ENCODE results near the gene PNN. TPM values are rescaled to one million over a fixed set of nuclear protein-coding genes. Genes with fewer than 3 reads are reported as not detected.

PNN gene
- polyA plus RNA-seq, 1 donor from 2014 or later = 89.4 TPM

DNA sequence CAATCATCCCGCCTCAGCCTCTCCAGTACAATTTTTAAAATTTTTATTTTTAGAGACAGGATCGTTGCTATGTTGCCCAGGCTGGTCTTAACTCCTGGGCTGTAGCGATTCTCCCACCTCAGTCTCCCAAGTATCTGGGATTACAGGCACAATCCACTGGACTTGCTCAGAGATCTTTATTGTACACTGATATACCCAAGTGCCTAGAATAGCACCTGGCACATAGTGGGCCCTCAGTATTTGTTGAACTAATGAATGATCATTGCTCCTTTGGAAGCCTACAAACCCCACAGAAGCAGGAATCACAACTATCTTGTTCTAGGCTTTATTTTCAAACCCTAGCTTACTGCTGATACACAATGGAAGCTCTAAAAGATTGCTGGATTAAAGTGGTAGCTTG is 1.9 kb upstream of the PNN start:
- Histone ChIP-seq H3K4me2 (ENCODE audit: low read length) (no peak overlapping the region), H3K27ac (ENCODE audit: low read length) (no peak overlapping the region), H2AFZ (ENCODE audit: low read depth, low read length) (no peak overlapping the region), H3K79me2 (replicated peaks; ENCODE audit: insufficient read depth, low read length) (peaks cover 32% of the 10 kb centered on the region), H3K27me3 (ENCODE audit: insufficient read depth, low read depth, low read length) (no peaks in the 10 kb centered on the region), H3K9me2 (ENCODE audit: insufficient read depth, low read length) (no peaks in the 10 kb centered on the region), H3K9ac (ENCODE audit: low read length) (no peak overlapping the region), H3K9me3 (ENCODE audit: low read length) (no peaks in the 10 kb centered on the region), H3K36me3 (ENCODE audit: insufficient read depth, low read length) (no peaks in the 10 kb centered on the region), H3F3A (ENCODE audit: insufficient read depth, low read length, poor library complexity, severe bottlenecking) (peaks cover 3% of the 10 kb centered on the region), H3K4me3 (ENCODE audit: low read length) (no peak overlapping the region), H4K20me1 (ENCODE audit: insufficient read depth) (no peaks in the 10 kb centered on the region)
- TF ChIP-seq REST (IDR thresholded peaks at IDR 0.05; ENCODE audit: borderline replicate concordance) (no peak), CTCF (IDR thresholded peaks at IDR 0.05; ENCODE audit: poor library complexity, severe bottlenecking) (no peak), RAD21 (conservative IDR thresholded peaks at IDR 0.05) (no peak), EP300 (conservative IDR thresholded peaks at IDR 0.05; ENCODE audit: poor library complexity, severe bottlenecking) (no peak), SMC3 (conservative IDR thresholded peaks at IDR 0.05; ENCODE audit: poor library complexity) (no peak), TAF1 (IDR thresholded peaks at IDR 0.05; ENCODE audit: low read depth) (no peak), MXI1 (conservative IDR thresholded peaks at IDR 0.05; ENCODE audit: poor library complexity, severe bottlenecking) (no peak), EZH2 (IDR thresholded peaks at IDR 0.05; ENCODE audit: borderline replicate concordance, insufficient read depth, low read length, poor library complexity, severe bottlenecking) (no peak), POLR2AphosphoS5 (IDR thresholded peaks at IDR 0.05) (no peak)

DNA sequence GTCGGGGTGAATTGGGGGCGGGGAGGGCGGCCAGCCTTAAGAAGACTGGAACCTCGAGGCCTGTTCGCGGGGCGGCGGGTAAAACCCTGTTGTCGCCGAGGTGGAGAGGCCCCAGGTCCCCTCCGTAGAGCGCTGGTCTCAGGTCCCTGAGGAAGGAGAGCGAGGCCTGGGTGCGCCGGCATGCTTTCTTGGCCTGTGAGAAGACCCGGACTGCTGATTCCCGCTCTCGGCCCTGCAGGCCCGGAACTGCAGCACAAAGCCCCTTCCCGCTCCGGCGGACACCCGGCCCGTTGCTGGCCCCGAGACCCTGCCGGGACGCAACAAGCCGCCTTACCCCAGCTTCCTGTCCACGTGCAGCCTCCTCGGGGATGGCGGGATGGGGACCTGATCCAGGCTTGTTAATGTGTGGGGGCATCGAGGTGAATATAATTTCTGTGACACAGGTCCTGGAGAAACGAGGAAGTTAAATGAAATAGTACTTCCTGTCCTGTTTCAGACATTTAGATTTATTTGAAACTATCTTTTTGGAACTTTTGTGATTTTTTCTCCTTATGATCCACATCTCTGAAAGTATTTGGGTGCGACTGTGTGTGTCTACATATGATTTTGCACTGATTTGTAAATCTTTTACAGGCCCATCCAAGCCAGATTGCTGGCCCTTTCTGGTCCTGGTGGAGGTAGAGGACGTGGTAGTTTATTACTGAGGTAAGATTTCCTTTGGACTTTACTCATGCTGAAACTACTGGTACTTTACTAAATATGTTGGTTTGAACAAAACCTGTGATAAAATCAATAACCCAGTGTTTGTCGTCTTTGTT is 600 bp downstream of the PNN start:
- no peak for TF ChIP-seq RAD21 (conservative IDR thresholded peaks at IDR 0.05)
- TF ChIP-seq REST (IDR thresholded peaks at IDR 0.05; ENCODE audit: borderline replicate concordance) = no peak
- TF ChIP-seq MXI1 (conservative IDR thresholded peaks at IDR 0.05; ENCODE audit: poor library complexity, severe bottlenecking) = peak; percentile 74
- TF ChIP-seq SMC3 (conservative IDR thresholded peaks at IDR 0.05; ENCODE audit: poor library complexity) = peak; percentile 33
- TF ChIP-seq EP300 (conservative IDR thresholded peaks at IDR 0.05; ENCODE audit: poor library complexity, severe bottlenecking) = no peak
- peak; percentile 12 for TF ChIP-seq TAF1 (IDR thresholded peaks at IDR 0.05; ENCODE audit: low read depth)
- no peaks in the 10 kb centered on the region for H4K20me1 ChIP-seq (ENCODE audit: insufficient read depth)
- peak overlapping the region; percentile 91 for H3K27ac ChIP-seq (ENCODE audit: low read length)
- H3K36me3 ChIP-seq (ENCODE audit: insufficient read depth, low read length) = no peaks in the 10 kb centered on the region
- H3K9me2 ChIP-seq (ENCODE audit: insufficient read depth, low read length) = no peaks in the 10 kb centered on the region
- H2AFZ ChIP-seq (ENCODE audit: low read depth, low read length) = peak overlapping the region; percentile 75
- peaks cover 15% of the 10 kb centered on the region for H3K79me2 ChIP-seq (replicated peaks; ENCODE audit: insufficient read depth, low read length)
- H3K9me3 ChIP-seq (ENCODE audit: low read length) = no peaks in the 10 kb centered on the region
- H3K4me3 ChIP-seq (ENCODE audit: low read length) = peak overlapping the region; percentile 81
- no peaks in the 10 kb centered on the region for H3K27me3 ChIP-seq (ENCODE audit: insufficient read depth, low read depth, low read length)
- H3F3A ChIP-seq (ENCODE audit: insufficient read depth, low read length, poor library complexity, severe bottlenecking) = peaks cover 3% of the 10 kb centered on the region
- peak overlapping the region; percentile 84 for H3K4me2 ChIP-seq (ENCODE audit: low read length)
- H3K9ac ChIP-seq (ENCODE audit: low read length) = peak overlapping the region; percentile 92

Data from neural cell (in vitro differentiated cells).